HG03108 (cell line): ENCODE measurements around the gene ANGPT4.
A peak's percentile ranks its signal among the peaks of the same experiment; 100 is the strongest.

Experiments
- ATAC-seq: cut with Tn5 transposase; IDR thresholded peaks from one replicate; pipeline ENCODE4 v1.9.1; 2021; ENCODE audit warnings: moderate library complexity; ENCODE audit not compliant: unreplicated experiment

Gene ANGPT4

GRCh38 chr20:846894-847278 is 69.2 kb downstream of the ANGPT4 start:
- peak; percentile 39 for ATAC-seq

GRCh38 chr20:845941-846893 is 69.9 kb downstream of the ANGPT4 start:
- no peak for ATAC-seq

GRCh38 chr20:845226-845868 is 70.8 kb downstream of the ANGPT4 start:
- ATAC-seq: no peak

GRCh38 chr20:844473-845225 is 71.5 kb downstream of the ANGPT4 start:
- peak; percentile 94 for ATAC-seq

GRCh38 chr20:843912-844311 is 72.2 kb downstream of the ANGPT4 start:
- ATAC-seq: no peak

GRCh38 chr20:842547-842940 is 73.6 kb downstream of the ANGPT4 start:
- no peak for ATAC-seq

GRCh38 chr20:841568-842546 is 74.3 kb downstream of the ANGPT4 start:
- ATAC-seq: no peak

GRCh38 chr20:840858-841567 is 75.1 kb downstream of the ANGPT4 start:
- ATAC-seq: no peak

- ATAC-seq: no peak
Measured at GRCh38 chr20:840503-840857, 75.7 kb downstream of the ANGPT4 start.

GRCh38 chr20:839626-840025 is 76.5 kb downstream of the ANGPT4 start:
- ATAC-seq: no peak

- ATAC-seq: no peak
Measured at GRCh38 chr20:839015-839414, 77.1 kb downstream of the ANGPT4 start.

GRCh38 chr20:836190-836589 is 79.9 kb downstream of the ANGPT4 start:
- no peak for ATAC-seq

- ATAC-seq: no peak
Measured at GRCh38 chr20:835608-836045, 80.5 kb downstream of the ANGPT4 start.

- ATAC-seq: no peak
Measured at GRCh38 chr20:834151-834746, 81.9 kb downstream of the ANGPT4 start.

- ATAC-seq: peak; percentile 96
Measured at GRCh38 chr20:833450-834150, 82.5 kb downstream of the ANGPT4 start, which contains the start of gene FAM110A. FAM110A (plus strand) TSS chr20:833715; CDS start chr20:844805, 11,090 bp downstream.

GRCh38 chr20:833121-833449 is 83.0 kb downstream of the ANGPT4 start:
- ATAC-seq: no peak

GRCh38 chr20:831956-832355 is 84.2 kb downstream of the ANGPT4 start:
- no peak for ATAC-seq

- no peak for ATAC-seq
Measured at GRCh38 chr20:831251-831650, 84.9 kb downstream of the ANGPT4 start.
